KOPT-K1 (cell line): ENCODE results near the gene CD19.
"Not testable (repeated sequence)": the region's sequence is repeated elsewhere in the genome, so short reads cannot be mapped to it uniquely, and the experiment has no call there.

Experiments
- H3K27ac ChIP-seq: fragments of 200-600 bp; sonication (generic); 2 replicates; pipeline ENCODE4 v1.5.1; 2016; ENCODE audit warnings: antibody characterized with exemption, mild to moderate bottlenecking, low read depth, low read length; ENCODE audit not compliant: poor library complexity, severe bottlenecking
- H3K36me3 ChIP-seq: fragments of 200-600 bp; sonication (generic); 2 replicates; pipeline ENCODE4 v1.5.1; 2017; ENCODE audit warnings: antibody characterized with exemption, mild to moderate bottlenecking, low read length, moderate library complexity; ENCODE audit not compliant: insufficient read depth
- H3K9me3 ChIP-seq: fragments of 200-600 bp; sonication (generic); 2 replicates; pipeline ENCODE4 v1.5.1; 2017; ENCODE audit warnings: antibody characterized with exemption, low read length, mild to moderate bottlenecking; ENCODE audit not compliant: insufficient read depth, poor library complexity, severe bottlenecking

CD19 gene

GRCh38 chr16:28931801-28932225, at the start of gene CD19:
Gene CD19, plus strand, starts transcription at chr16:28931971. Its CDS starts 30 bp downstream, at chr16:28932001.
- Histone ChIP-seq H3K9me3 (no peaks in the 10 kb centered on the region), H3K27ac (peak within 1 kb of the TSS; percentile 52), H3K36me3 (no peaks in the 10 kb centered on the region)

GRCh38 chr16:28882551-28883160, 49.1 kb upstream of the CD19 start:
- no peak overlapping the region for H3K27ac ChIP-seq
- H3K36me3 ChIP-seq = no peaks in the 10 kb centered on the region
- no peaks in the 10 kb centered on the region for H3K9me3 ChIP-seq

GRCh38 chr16:28883221-28883996, 48.4 kb upstream of the CD19 start:
- H3K9me3 ChIP-seq = no peaks in the 10 kb centered on the region
- H3K36me3 ChIP-seq = no peaks in the 10 kb centered on the region
- no peak overlapping the region for H3K27ac ChIP-seq

GRCh38 chr16:28884045-28884444, 47.7 kb upstream of the CD19 start:
- no peaks in the 10 kb centered on the region for H3K36me3 ChIP-seq
- H3K27ac ChIP-seq = no peak overlapping the region

GRCh38 chr16:28886945-28887344, 44.8 kb upstream of the CD19 start:
- Histone ChIP-seq H3K36me3 (no peaks in the 10 kb centered on the region), H3K27ac (no peak overlapping the region), H3K9me3 (no peaks in the 10 kb centered on the region)

More at GRCh38 chr16:28884045-28884444, 47.7 kb upstream of the CD19 start:
- no peaks in the 10 kb centered on the region for H3K9me3 ChIP-seq

GRCh38 chr16:28890355-28890754, 41.4 kb upstream of the CD19 start:
- not testable (repeated sequence) for H3K9me3 ChIP-seq, H3K27ac ChIP-seq, H3K36me3 ChIP-seq

- no peaks in the 10 kb centered on the region for H3K36me3 ChIP-seq
- H3K9me3 ChIP-seq = no peaks in the 10 kb centered on the region
- no peak overlapping the region for H3K27ac ChIP-seq
Measured at GRCh38 chr16:28891964-28892890, 39.5 kb upstream of the CD19 start.

GRCh38 chr16:28893291-28893690, 38.5 kb upstream of the CD19 start:
- peaks cover 5% of the 10 kb centered on the region; the same call in 1 of the 2 replicates for H3K36me3 ChIP-seq
- no peaks in the 10 kb centered on the region for H3K9me3 ChIP-seq
- no peak overlapping the region for H3K27ac ChIP-seq

GRCh38 chr16:28895609-28896008, 36.2 kb upstream of the CD19 start:
- Histone ChIP-seq H3K27ac (no peak overlapping the region), H3K36me3 (peaks cover 7% of the 10 kb centered on the region; the same call in 1 of the 2 replicates), H3K9me3 (no peaks in the 10 kb centered on the region)

- Histone ChIP-seq H3K27ac (no peak overlapping the region), H3K9me3 (no peaks in the 10 kb centered on the region), H3K36me3 (peaks cover 7% of the 10 kb centered on the region; the same call in 1 of the 2 replicates)
Measured at GRCh38 chr16:28897826-28898225, 33.9 kb upstream of the CD19 start.

GRCh38 chr16:28898266-28898665, 33.5 kb upstream of the CD19 start:
- Histone ChIP-seq H3K9me3 (no peaks in the 10 kb centered on the region), H3K27ac (no peak overlapping the region), H3K36me3 (peaks cover 7% of the 10 kb centered on the region; the same call in 1 of the 2 replicates)

GRCh38 chr16:28898942-28899341, 32.8 kb upstream of the CD19 start:
- Histone ChIP-seq H3K9me3 (no peaks in the 10 kb centered on the region), H3K36me3 (peaks cover 8% of the 10 kb centered on the region), H3K27ac (peak overlapping the region; percentile 43)

- Histone ChIP-seq H3K36me3 (peaks cover 19% of the 10 kb centered on the region), H3K9me3 (no peaks in the 10 kb centered on the region), H3K27ac (peak overlapping the region; percentile 76)
Measured at GRCh38 chr16:28899882-28900590, 31.7 kb upstream of the CD19 start.

- peak overlapping the region; percentile 76 for H3K27ac ChIP-seq
- no peaks in the 10 kb centered on the region for H3K9me3 ChIP-seq
- H3K36me3 ChIP-seq = peaks cover 23% of the 10 kb centered on the region
Measured at GRCh38 chr16:28900601-28901000, 31.2 kb upstream of the CD19 start.
